ENCODE measurements around the gene CCDC93. TPM values are rescaled to one million over a fixed set of nuclear protein-coding genes. Genes with fewer than 3 reads are reported as not detected.

CCDC93 gene
- total RNA-seq, 1 experiment from 2014 or later = 15.3 TPM

DNA sequence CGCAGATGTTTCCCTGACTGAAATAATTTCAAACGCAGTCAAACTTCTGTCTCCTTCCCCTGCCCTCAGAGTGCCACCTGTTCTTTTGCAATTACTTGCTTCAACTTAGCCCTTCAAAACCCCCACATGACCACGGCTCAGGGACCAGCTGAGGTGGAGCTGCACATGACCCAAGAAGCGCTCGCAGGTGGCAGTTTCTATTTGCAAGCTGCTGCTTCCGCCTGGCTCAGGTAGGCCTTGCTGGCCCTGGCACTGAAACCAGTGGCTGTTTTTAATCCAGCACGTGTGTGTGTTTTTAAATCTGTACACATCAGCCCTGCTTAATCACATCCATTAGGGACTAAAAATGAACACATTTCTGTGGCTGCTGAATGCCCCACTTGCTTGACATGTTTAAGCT, 95.3 kb downstream of the CCDC93 start:
- no peak for DNase-seq (ENCODE audit: low read depth)

DNA sequence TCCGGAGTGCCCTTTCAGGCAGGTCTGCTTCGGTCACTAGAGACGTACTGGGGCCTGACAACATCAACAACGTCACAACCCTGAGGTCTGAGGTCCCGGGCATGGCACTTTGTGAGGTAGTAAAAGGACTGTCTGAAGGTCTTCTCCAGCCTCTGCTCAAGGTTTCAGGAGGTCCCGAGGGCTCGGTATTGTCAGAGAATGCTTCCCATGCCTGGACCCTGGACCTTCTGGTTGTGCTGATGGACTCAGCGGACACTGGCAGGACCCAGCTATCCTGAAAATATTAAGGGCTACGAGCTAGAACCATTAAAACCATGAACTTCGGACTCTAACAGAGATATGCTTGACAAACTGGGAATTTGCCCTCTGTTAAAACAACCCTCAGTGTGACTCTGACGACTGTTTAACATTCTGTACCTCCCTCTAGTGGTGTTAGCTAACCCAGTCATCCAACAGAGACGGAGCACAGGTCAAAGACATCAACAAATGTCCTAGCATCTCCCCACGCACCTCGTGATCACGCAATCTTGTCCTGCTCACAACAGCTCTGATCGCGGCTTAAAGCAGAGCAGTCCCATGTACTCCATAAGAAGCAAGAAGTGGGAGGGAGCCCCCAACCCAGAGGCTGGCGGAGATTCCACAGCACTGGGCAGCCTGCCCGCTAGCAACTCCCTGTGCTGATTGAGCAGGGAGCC, 96.5 kb downstream of the CCDC93 start:
- peak; percentile 7 for DNase-seq (ENCODE audit: low read depth)

DNA sequence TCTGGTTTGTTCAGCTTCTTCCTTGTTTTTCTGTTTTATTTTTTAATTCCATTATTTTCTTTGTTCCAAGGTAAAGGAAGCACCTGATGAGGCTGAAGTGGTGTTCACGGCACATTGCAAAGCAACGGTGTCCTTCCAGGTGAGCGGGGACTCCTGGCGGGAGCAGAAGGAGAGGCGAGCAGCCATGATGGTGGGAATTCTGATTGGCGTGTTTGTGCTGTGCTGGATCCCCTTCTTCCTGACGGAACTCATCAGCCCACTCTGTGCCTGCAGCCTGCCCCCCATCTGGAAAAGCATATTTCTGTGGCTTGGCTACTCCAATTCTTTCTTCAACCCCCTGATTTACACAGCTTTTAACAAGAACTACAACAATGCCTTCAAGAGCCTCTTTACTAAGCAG, 110.9 kb downstream of the CCDC93 start:
- DNase-seq (ENCODE audit: low read depth) = no peak

DNA sequence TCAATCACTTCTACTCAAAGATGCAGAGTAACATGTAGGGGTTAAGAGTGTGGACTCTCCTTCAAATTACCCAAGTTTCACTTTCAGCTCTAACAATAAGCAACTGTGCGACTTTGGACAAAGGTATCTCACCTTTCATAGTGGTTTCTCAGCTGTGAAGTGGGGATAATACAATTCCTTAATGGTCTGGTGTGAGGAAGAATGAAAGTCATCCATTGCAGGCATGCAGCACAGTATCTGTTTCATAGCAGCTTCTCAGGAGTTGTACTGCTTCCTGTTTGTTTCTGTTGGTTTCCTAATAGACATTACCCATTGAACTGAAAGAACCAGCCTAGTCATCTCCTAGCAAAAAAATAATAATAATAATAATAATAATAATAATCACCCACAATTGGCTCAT, 125.0 kb downstream of the CCDC93 start:
- no peak for DNase-seq (ENCODE audit: low read depth)

DNA sequence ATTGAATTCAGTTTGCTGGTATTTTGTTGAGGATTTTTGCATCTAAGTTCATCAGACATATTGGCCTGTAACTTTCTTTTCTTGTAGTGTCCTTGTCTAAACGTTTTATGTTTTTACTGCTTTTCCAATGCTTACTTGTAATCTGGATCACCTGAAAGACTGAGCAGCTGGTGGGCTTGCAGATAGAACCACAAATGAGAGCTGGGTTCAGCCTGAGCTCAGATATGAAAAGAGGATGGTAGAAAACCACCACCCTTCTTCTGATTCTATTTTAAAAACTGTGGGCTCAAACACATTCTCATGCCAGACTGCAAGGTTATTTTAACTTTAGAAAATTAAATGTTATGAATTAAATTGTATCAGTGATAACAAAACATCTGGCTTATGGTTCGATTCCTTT, 128.6 kb downstream of the CCDC93 start:
- DNase-seq (ENCODE audit: low read depth) = no peak

DNA sequence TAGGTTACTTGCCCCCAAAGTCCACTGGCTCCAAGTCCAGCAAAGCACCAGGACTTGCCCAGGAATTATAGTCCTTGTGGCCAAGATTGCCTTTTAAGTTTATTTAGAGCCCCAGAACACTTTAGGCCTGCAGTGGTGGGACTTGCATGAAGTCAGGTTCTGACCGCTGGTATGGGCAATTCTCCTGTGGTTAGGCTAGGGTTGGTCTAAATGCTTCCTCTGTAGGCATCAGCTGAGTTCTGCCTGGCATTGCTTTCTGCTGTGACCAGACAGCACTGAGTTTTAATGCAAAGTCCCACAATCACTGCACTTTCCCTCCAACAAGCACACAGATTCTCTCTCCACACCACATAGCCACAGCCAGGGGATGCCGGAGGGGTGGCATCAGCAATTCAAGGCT, 134.9 kb downstream of the CCDC93 start:
- no peak for DNase-seq (ENCODE audit: low read depth)

DNA sequence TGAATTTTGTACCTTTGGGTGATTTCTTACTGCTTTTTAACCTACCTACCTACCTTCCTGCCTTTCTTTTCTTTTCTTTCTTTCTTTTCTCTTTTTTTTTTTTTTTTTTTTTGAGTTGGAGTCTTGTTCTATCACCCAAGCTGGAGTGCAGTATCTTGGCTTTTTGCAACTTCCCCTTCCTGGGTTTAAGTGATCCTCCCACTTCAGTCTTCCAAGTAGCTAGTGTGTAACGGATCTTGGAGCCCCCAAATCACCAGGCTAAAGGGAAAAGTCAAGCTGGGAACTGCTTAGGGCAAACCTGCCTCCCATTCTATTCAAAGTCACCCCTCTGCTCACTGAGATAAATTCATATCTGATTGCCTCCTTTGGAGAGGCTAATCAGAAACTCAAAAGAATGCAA, 138.1 kb downstream of the CCDC93 start:
- no peak for DNase-seq (ENCODE audit: low read depth)

Other genes starting within 250 kb of the CCDC93 start
- 66.3 and 77.7 TPM in 2 replicates for gene DDX18, start 199.4 kb downstream of the CCDC93 start, total RNA-seq (2014; rRNA removed; shearing (Covaris generic))
- 10.8 and 13.0 TPM in 2 replicates for gene INSIG2, start 74.4 kb upstream of the CCDC93 start, total RNA-seq (2014; rRNA removed; shearing (Covaris generic))